K562 (cell line): ENCODE data around the gene DND1. TPM values are rescaled to one million over a fixed set of nuclear protein-coding genes. Genes with fewer than 3 reads are reported as not detected.

Experiments used
- ATF7 ChIP-seq: fragments of 450-650 bp; IDR thresholded peaks from 2 replicates; pipeline ENCODE4 v1.7.1; 2014; ENCODE audit warnings: mild to moderate bottlenecking, moderate library complexity
- BCOR ChIP-seq: fragments of 450-650 bp; IDR thresholded peaks from 2 replicates; pipeline ENCODE4 v1.6.1; 2016
- BRCA1 ChIP-seq, 2 experiments: fragments of 450-650 bp in 1 of 2; sonication (generic) in 1 of 2; formaldehyde crosslinking in 1 of 2; IDR thresholded peaks; 2 replicates each; pipeline versions ENCODE4 v1.5.0 to v1.6.1; 2017 to 2020; ENCODE audit warnings: mild to moderate bottlenecking in 1 of 2, missing genetic modification reagents in 1 of 2
- C11orf30 ChIP-seq: fragments of 450-650 bp; IDR thresholded peaks from 2 replicates; pipeline ENCODE4 v1.6.1; 2016; ENCODE audit warnings: low read depth, mild to moderate bottlenecking
- CXXC5 ChIP-seq: fragments of 250-450 bp; sonication (Bioruptor Pico); IDR thresholded peaks from 2 replicates; pipeline ENCODE4 v1.8.0; 2022; ENCODE audit warnings: inconsistent platforms, mild to moderate bottlenecking, moderate library complexity
- FOXK2 ChIP-seq, 2 experiments: fragments of 450-650 bp; IDR thresholded peaks in 1 of 2; conservative IDR thresholded peaks in 1 of 2; 2 replicates each; pipeline ENCODE4 v1.6.1; 2016; ENCODE audit warnings: low read depth in 2 of 2, mild to moderate bottlenecking in 1 of 2
- GABPA ChIP-seq: fragments of 200-800 bp; sonication (Bioruptor generic); conservative IDR thresholded peaks from 2 replicates; pipeline ENCODE4 v1.6.1; 2016; ENCODE audit warnings: low read depth, missing genetic modification characterization, missing compliant biosample characterization
- JUND ChIP-seq, 2 experiments: IDR thresholded peaks; 2 replicates in 1 of 2; 3 replicates in 1 of 2; pipeline ENCODE4 v1.6.1; 2011; ENCODE audit warnings: borderline replicate concordance in 2 of 2, low read depth in 2 of 2, low read length in 2 of 2, improper control_type of control experiment in 1 of 2, missing biosample characterization in 1 of 2, missing genetic modification characterization in 1 of 2, missing genetic modification reagents in 1 of 2
- POLR2H ChIP-seq: IDR thresholded peaks from 2 replicates; pipeline ENCODE4 v1.6.1; 2016; ENCODE audit warnings: missing genetic modification characterization, low read depth, mild to moderate bottlenecking, control low read depth, missing compliant biosample characterization, moderate library complexity
- TGIF2 ChIP-seq: sonication (generic); formaldehyde crosslinking; IDR thresholded peaks from 2 replicates; pipeline ENCODE4 v1.8.1; 2022; ENCODE audit warnings: mild to moderate bottlenecking, missing genetic modification reagents, moderate library complexity
- WHSC1 ChIP-seq: IDR thresholded peaks from one replicate; pipeline ENCODE4 v1.6.1; 2012; ENCODE audit warnings: low read length, control low read depth, inconsistent platforms
- ZNF785 ChIP-seq: fragments of 250-450 bp; sonication (Bioruptor Pico); IDR thresholded peaks from 2 replicates; pipeline ENCODE4 v1.4.0; 2020; ENCODE audit warnings: mild to moderate bottlenecking
- ZNF79 ChIP-seq: fragments of 250-450 bp; sonication (Bioruptor Pico); IDR thresholded peaks from 2 replicates; pipeline ENCODE4 v1.4.0; 2020; ENCODE audit warnings: low read depth, mild to moderate bottlenecking, moderate library complexity
- polyA plus RNA-seq, 8 experiments: library from polyadenylated mRNA; depleted of rRNA in 4 of 8; stranded (reverse) in 5 of 8; unstranded in 3 of 8; fragments of >200 nt; fragmentation: Nextera tagmentation in 2 of 8; fragmentation: Illumina TruSeq in 1 of 8; extraction: Ambion mirVana in 2 of 8; extraction: Trizol in 1 of 8; gene quantifications; 2 replicates each; pipeline versions ENCODE4 v1.2.1 to v1.2.3, GENCODE V29; 2011 to 2014; ENCODE audit warnings: inconsistent platforms in 1 of 8, missing spikeins in 1 of 8
- total RNA-seq, 7 experiments: library from RNA; depleted of rRNA in 6 of 7; stranded (reverse); fragments of >200 nt in 6 of 7; fragmentation: Illumina TruSeq in 2 of 7; extraction: Trizol in 2 of 7; gene quantifications; 2 replicates each; pipeline versions ENCODE4 v1.2.1 to v1.2.3, GENCODE V29; 2011 to 2021; ENCODE audit warnings: low replicate concordance in 1 of 7
- TF ChIP-seq, protein P1 (sequence below): fragments of 250-450 bp; sonication (Bioruptor Pico); IDR thresholded peaks from 2 replicates; pipeline ENCODE4 v1.5.1; 2021; ENCODE audit warnings: mild to moderate bottlenecking
- TF ChIP-seq, protein P2 (sequence below): fragments of 450-650 bp; IDR thresholded peaks from 2 replicates; pipeline ENCODE4 v1.6.1; 2016; ENCODE audit warnings: antibody characterized with exemption
- TF ChIP-seq, protein P3 (sequence below), 2 experiments: fragments of 450-650 bp; IDR thresholded peaks; 2 replicates each; pipeline ENCODE4 v1.6.1; 2016
- TF ChIP-seq, protein P4 (sequence below): sonication (generic); IDR thresholded peaks from 2 replicates; pipeline ENCODE4 v1.6.1; 2016
- TF ChIP-seq, protein P5 (sequence below), 2 experiments: fragments of 200-800 bp in 1 of 2; sonication (Bioruptor generic) in 1 of 2; sonication (generic) in 1 of 2; formaldehyde crosslinking in 1 of 2; IDR thresholded peaks in 1 of 2; conservative IDR thresholded peaks in 1 of 2; 2 replicates each; pipeline versions ENCODE4 v1.5.0 to v1.6.1; 2016 to 2020; ENCODE audit warnings: missing compliant biosample characterization in 1 of 2, missing genetic modification characterization in 1 of 2, missing genetic modification reagents in 1 of 2

The DND1 gene
- total and polyA plus RNA-seq, 9 of the 15 experiments (the other 6 are each of a cell fraction or from before 2014, with no cell fraction given): 0.37 to 2.0 (median 0.90) TPM; not detected in 3

DNA sequence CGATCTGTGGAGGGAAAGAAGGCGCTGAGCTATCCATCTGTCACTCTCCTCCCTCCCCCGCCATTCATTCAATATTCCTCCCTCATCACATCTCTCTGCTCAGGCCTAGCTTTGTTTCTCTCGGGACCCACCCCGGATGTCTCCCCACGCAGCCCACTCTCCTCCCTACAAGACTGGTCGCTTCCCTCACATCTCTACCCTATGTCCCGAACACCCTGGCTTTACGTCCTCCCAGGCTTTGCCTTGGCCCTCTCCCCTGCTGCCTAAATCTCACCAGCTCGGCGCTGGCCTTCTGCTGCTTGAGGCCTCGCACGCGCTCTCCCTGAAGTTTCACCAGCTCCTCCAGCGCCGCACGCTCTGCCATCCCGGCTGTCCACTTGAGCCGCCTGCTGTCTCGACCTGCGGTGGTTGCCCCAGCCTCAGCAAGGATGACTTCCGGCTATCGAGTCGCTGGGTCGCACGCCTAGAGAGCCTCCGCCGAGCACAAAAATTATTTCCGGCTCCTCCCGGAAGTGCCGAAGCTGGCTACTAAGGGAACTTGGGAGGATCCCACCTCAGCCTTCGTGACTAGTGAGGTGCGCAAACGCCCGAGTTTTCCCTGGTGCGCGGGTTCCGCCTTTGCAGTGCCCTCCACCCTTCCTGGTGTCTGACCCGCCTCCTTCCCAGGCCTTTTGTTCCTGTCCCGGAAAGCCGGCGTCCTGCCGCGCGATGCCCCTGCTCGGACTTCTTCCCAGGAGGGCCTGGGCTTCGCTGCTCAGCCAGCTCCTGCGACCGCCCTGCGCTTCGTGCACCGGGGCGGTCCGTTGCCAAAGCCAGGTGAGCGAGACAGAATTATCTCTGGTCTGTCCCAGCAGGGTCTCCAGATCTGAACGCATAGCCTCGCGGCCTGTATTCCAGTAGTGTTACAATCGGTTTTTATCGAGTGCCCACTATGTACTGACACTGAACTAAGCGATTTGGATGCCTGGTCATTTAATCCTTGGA lies 17.9 kb upstream of the DND1 start, which contains the start of the genes HARS1 and HARS2 (continued):
- TF ChIP-seq, protein P1, sequence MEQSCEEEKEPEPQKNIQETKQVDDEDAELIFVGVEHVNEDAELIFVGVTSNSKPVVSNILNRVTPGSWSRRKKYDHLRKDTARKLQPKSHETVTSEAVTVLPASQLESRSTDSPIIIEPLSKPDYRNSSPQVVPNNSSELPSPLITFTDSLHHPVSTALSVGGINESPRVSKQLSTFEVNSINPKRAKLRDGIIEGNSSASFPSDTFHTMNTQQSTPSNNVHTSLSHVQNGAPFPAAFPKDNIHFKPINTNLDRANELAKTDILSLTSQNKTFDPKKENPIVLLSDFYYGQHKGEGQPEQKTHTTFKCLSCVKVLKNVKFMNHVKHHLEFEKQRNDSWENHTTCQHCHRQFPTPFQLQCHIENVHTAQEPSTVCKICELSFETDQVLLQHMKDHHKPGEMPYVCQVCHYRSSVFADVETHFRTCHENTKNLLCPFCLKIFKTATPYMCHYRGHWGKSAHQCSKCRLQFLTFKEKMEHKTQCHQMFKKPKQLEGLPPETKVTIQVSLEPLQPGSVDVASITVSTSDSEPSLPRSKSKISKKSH: no peak
- TF ChIP-seq POLR2H: 0 out of 2 replicates have a peak, but pooled peaks have one; percentile 19
- TF ChIP-seq, protein P2, sequence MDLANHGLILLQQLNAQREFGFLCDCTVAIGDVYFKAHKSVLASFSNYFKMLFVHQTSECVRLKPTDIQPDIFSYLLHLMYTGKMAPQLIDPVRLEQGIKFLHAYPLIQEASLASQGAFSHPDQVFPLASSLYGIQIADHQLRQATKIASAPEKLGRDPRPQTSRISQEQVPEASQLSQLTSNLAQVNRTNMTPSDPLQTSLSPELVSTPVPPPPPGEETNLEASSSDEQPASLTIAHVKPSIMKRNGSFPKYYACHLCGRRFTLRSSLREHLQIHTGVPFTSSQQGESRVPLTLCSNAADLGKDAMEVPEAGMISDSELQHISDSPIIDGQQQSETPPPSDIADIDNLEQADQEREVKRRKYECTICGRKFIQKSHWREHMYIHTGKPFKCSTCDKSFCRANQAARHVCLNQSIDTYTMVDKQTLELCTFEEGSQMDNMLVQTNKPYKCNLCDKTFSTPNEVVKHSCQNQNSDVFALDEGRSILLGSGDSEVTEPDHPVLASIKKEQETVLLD: peak; percentile 65; the same call in 1 of the 2 replicates
- TF ChIP-seq BCOR: peak; percentile 55
- TF ChIP-seq ZNF79 (CRISPR knock-in tag): no peak
- TF ChIP-seq BRCA1 (IDR thresholded peaks at IDR 0.05): no peak
- no peak for TF ChIP-seq BRCA1 (CRISPR knock-in tag; IDR thresholded peaks at IDR 0.05)
- peak; percentile 98 for TF ChIP-seq GABPA
- TF ChIP-seq, protein P3, sequence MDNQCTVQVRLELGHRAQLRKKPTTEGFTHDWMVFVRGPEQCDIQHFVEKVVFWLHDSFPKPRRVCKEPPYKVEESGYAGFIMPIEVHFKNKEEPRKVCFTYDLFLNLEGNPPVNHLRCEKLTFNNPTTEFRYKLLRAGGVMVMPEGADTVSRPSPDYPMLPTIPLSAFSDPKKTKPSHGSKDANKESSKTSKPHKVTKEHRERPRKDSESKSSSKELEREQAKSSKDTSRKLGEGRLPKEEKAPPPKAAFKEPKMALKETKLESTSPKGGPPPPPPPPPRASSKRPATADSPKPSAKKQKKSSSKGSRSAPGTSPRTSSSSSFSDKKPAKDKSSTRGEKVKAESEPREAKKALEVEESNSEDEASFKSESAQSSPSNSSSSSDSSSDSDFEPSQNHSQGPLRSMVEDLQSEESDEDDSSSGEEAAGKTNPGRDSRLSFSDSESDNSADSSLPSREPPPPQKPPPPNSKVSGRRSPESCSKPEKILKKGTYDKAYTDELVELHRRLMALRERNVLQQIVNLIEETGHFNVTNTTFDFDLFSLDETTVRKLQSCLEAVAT (IDR thresholded peaks at IDR 0.05): peak in 1 of 2 experiments; percentile 66; a peak in 2 of 4 replicates
- TF ChIP-seq WHSC1: no peak
- TF ChIP-seq, protein P4, sequence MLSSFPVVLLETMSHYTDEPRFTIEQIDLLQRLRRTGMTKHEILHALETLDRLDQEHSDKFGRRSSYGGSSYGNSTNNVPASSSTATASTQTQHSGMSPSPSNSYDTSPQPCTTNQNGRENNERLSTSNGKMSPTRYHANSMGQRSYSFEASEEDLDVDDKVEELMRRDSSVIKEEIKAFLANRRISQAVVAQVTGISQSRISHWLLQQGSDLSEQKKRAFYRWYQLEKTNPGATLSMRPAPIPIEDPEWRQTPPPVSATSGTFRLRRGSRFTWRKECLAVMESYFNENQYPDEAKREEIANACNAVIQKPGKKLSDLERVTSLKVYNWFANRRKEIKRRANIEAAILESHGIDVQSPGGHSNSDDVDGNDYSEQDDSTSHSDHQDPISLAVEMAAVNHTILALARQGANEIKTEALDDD: peak; percentile 61; the same call in 1 of the 2 replicates
- TF ChIP-seq FOXK2 (conservative IDR thresholded peaks at IDR 0.05 in 1 of 2, IDR thresholded peaks at IDR 0.05 in 1 of 2; ENCODE audit: low read depth in 2 of 2): peak; percentile 66 to 80; a peak in 2 of 4 replicates
- TF ChIP-seq C11orf30: peak; percentile 87
- peak; percentile 56; the same call in 1 of the 2 replicates for TF ChIP-seq TGIF2 (CRISPR knock-in tag)
- TF ChIP-seq, protein P5, sequence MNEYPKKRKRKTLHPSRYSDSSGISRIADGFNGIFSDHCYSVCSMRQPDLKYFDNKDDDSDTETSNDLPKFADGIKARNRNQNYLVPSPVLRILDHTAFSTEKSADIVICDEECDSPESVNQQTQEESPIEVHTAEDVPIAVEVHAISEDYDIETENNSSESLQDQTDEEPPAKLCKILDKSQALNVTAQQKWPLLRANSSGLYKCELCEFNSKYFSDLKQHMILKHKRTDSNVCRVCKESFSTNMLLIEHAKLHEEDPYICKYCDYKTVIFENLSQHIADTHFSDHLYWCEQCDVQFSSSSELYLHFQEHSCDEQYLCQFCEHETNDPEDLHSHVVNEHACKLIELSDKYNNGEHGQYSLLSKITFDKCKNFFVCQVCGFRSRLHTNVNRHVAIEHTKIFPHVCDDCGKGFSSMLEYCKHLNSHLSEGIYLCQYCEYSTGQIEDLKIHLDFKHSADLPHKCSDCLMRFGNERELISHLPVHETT (CRISPR knock-in tag; conservative IDR thresholded peaks at IDR 0.05 in 1 of 2, IDR thresholded peaks at IDR 0.05 in 1 of 2): peak in 1 of 2 experiments; percentile 66; a peak in 2 of 4 replicates
- TF ChIP-seq ATF7: peak; percentile 80
- peak; percentile 56 for TF ChIP-seq JUND (IDR thresholded peaks at IDR 0.05; ENCODE audit: borderline replicate concordance, low read depth, low read length)
- TF ChIP-seq JUND (tag; IDR thresholded peaks at IDR 0.05; ENCODE audit: borderline replicate concordance, low read depth, low read length): no peak; the same call in 2 of the 3 replicates
- TF ChIP-seq ZNF785 (CRISPR knock-in tag): no peak
- peak; percentile 62 for TF ChIP-seq CXXC5 (CRISPR knock-in tag)
